SU-DHL-6 (cell line): ENCODE results near the gene COL15A1.
"Not testable (repeated sequence)": the region's sequence is repeated elsewhere in the genome, so short reads cannot be mapped to it uniquely, and the experiment has no call there.

Experiments
- H2AFZ ChIP-seq: fragments of 200-600 bp; sonication (generic); 2 replicates; pipeline ENCODE4 v1.6.1; 2014; ENCODE audit warnings: low read depth, mild to moderate bottlenecking, moderate library complexity, mixed read lengths, antibody characterized with exemption, low read length; ENCODE audit not compliant: severe bottlenecking
- H3F3A ChIP-seq: fragments of 200-600 bp; shearing (Covaris generic); 2 replicates; pipeline ENCODE4 v1.6.0; 2016; ENCODE audit warnings: antibody characterized with exemption, mild to moderate bottlenecking; ENCODE audit not compliant: insufficient read depth
- H3K27ac ChIP-seq: fragments of 200-600 bp; sonication (generic); 2 replicates; pipeline ENCODE4 v1.5.1; 2016; ENCODE audit warnings: low read depth, mild to moderate bottlenecking, low read length, moderate library complexity, mixed read lengths
- H3K27me3 ChIP-seq: fragments of 200-600 bp; sonication (generic), shearing (Covaris generic); 2 replicates; pipeline ENCODE4 v1.6.0; 2014; ENCODE audit warnings: mild to moderate bottlenecking, low read length
- H3K36me3 ChIP-seq: fragments of 200-600 bp; sonication (generic); 2 replicates; pipeline ENCODE4 v1.6.1; 2014; ENCODE audit warnings: mild to moderate bottlenecking, low read length, mixed read lengths
- H3K4me2 ChIP-seq: fragments of 300-600, 200-600 bp; shearing (Covaris generic), sonication (generic); 2 replicates; pipeline ENCODE4 v1.6.0; 2014; ENCODE audit warnings: low read length, low read depth, mild to moderate bottlenecking; ENCODE audit not compliant: poor library complexity, severe bottlenecking
- H3K4me3 ChIP-seq: fragments of 200-600 bp; sonication (generic); 2 replicates; pipeline ENCODE4 v1.5.1; 2014; ENCODE audit warnings: antibody characterized with exemption, low read length, mild to moderate bottlenecking, mixed read lengths; ENCODE audit not compliant: insufficient read depth, poor library complexity, severe bottlenecking
- H3K79me2 ChIP-seq: fragments of 200-600 bp; sonication (generic); 2 replicates; pipeline ENCODE4 v1.6.1; 2014; ENCODE audit warnings: mild to moderate bottlenecking, low read length, moderate library complexity; ENCODE audit not compliant: insufficient read depth
- H3K9ac ChIP-seq: fragments of 200-600 bp; sonication (generic); 2 replicates; pipeline ENCODE4 v1.7.0; 2014; ENCODE audit warnings: mild to moderate bottlenecking, low read length
- H3K9me2 ChIP-seq: fragments of 200-600 bp; sonication (generic); replicated peaks from 2 replicates; pipeline ENCODE4 v1.6.1; 2014; ENCODE audit warnings: low read length; ENCODE audit not compliant: insufficient read depth
- H3K9me3 ChIP-seq: fragments of 200-600 bp; sonication (generic); 2 replicates; pipeline ENCODE4 v1.6.1; 2014; ENCODE audit warnings: low read length, mixed read lengths; ENCODE audit not compliant: insufficient read depth
- H4K20me1 ChIP-seq: fragments of 200-600 bp; sonication (generic); 2 replicates; pipeline ENCODE4 v1.6.1; 2014; ENCODE audit warnings: low read depth, mild to moderate bottlenecking, antibody characterized with exemption, low read length, moderate library complexity, mixed read lengths
- CTCF ChIP-seq: fragments of 200-600 bp; sonication (generic); IDR thresholded peaks from one replicate; pipeline ENCODE4 v1.5.1; 2017; ENCODE audit warnings: antibody characterized with exemption, mild to moderate bottlenecking, low read length, moderate library complexity; ENCODE audit not compliant: insufficient read depth, poor library complexity, severe bottlenecking
- EZH2phosphoT487 ChIP-seq: fragments of 200-600 bp; sonication (generic), shearing (Covaris generic); conservative IDR thresholded peaks from 2 replicates; pipeline ENCODE4 v1.6.1; 2018; ENCODE audit warnings: mild to moderate bottlenecking, antibody characterized with exemption, low read length, moderate library complexity, mixed read lengths

Gene COL15A1

GRCh38 chr9:99008203-99008602 is 64.5 kb downstream of the COL15A1 start:
- Histone ChIP-seq H3K79me2 (no peaks in the 10 kb centered on the region), H3K9me2 (no peaks in the 10 kb centered on the region), H3K27ac (no peak overlapping the region), H3K4me3 (no peak overlapping the region), H3K27me3 (no peaks in the 10 kb centered on the region), H3K9ac (no peak overlapping the region), H4K20me1 (no peaks in the 10 kb centered on the region), H3K36me3 (no peaks in the 10 kb centered on the region), H3K9me3 (peaks cover 16% of the 10 kb centered on the region; the same call in 1 of the 2 replicates), H3F3A (no peaks in the 10 kb centered on the region), H3K4me2 (no peak overlapping the region), H2AFZ (no peak overlapping the region)
- TF ChIP-seq EZH2phosphoT487, result no peak
- TF ChIP-seq CTCF, result no peak

- peaks cover 18% of the 10 kb centered on the region; the same call in 1 of the 2 replicates for H3K9me3 ChIP-seq
- not testable (repeated sequence) for H4K20me1 ChIP-seq, H2AFZ ChIP-seq, H3K36me3 ChIP-seq, H3K27ac ChIP-seq, H3F3A ChIP-seq, H3K4me2 ChIP-seq, H3K27me3 ChIP-seq, H3K9ac ChIP-seq, H3K4me3 ChIP-seq, H3K9me2 ChIP-seq, H3K79me2 ChIP-seq
Measured at GRCh38 chr9:99010393-99010792, 66.7 kb downstream of the COL15A1 start.

- no peaks in the 10 kb centered on the region for H4K20me1 ChIP-seq
- no peaks in the 10 kb centered on the region for H3K9me2 ChIP-seq
- no peak overlapping the region for H3K4me2 ChIP-seq
- no peaks in the 10 kb centered on the region for H3F3A ChIP-seq
- no peak overlapping the region for H3K4me3 ChIP-seq
- TF ChIP-seq CTCF, result no peak
- H3K27ac ChIP-seq, result no peak overlapping the region
- peaks cover 18% of the 10 kb centered on the region; the same call in 1 of the 2 replicates for H3K9me3 ChIP-seq
- H3K27me3 ChIP-seq, result no peaks in the 10 kb centered on the region; the same call in 1 of the 2 replicates
- H3K9ac ChIP-seq, result no peak overlapping the region
- H3K79me2 ChIP-seq, result no peaks in the 10 kb centered on the region
- H3K36me3 ChIP-seq, result no peaks in the 10 kb centered on the region
- no peak overlapping the region for H2AFZ ChIP-seq
Measured at GRCh38 chr9:99011161-99011709, 67.5 kb downstream of the COL15A1 start.

- Histone ChIP-seq H3K27me3 (no peaks in the 10 kb centered on the region; the same call in 1 of the 2 replicates), H3K27ac (no peak overlapping the region)
Measured at GRCh38 chr9:99012957-99013512, 69.3 kb downstream of the COL15A1 start.

More at GRCh38 chr9:99012957-99013512, 69.3 kb downstream of the COL15A1 start:
- Histone ChIP-seq H3K9me3 (peaks cover 18% of the 10 kb centered on the region; the same call in 1 of the 2 replicates), H4K20me1 (no peaks in the 10 kb centered on the region), H3K4me3 (no peak overlapping the region), H3F3A (no peaks in the 10 kb centered on the region), H3K9ac (no peak overlapping the region), H3K36me3 (no peaks in the 10 kb centered on the region), H3K4me2 (no peak overlapping the region), H3K9me2 (no peaks in the 10 kb centered on the region), H3K79me2 (no peaks in the 10 kb centered on the region), H2AFZ (no peak overlapping the region)
- no peak for TF ChIP-seq EZH2phosphoT487
- no peak for TF ChIP-seq CTCF
